D341Med (cell line): ENCODE results near the gene KRTAP2-3.
"Not testable (repeated sequence)": the region's sequence is repeated elsewhere in the genome, so short reads cannot be mapped to it uniquely, and the experiment has no call there.

Source experiments
- DNase-seq: peaks from one replicate; pipeline ENCODE4 v3.0.0; 2012; ENCODE audit warnings: low spot score

KRTAP2-3 gene

GRCh38 chr17:41067281-41067680 lies 7.4 kb upstream of the KRTAP2-3 start:
- DNase-seq, result no peak

GRCh38 chr17:41065829-41066624 lies 6.1 kb upstream of the KRTAP2-3 start, which contains the start of gene KRTAP2-4:
KRTAP2-4 (minus strand) TSS chr17:41065879; CDS start chr17:41065845, 34 bp downstream.
- DNase-seq, result no peak

- not testable (repeated sequence) for DNase-seq
Observed at GRCh38 chr17:41065016-41065689, 5.2 kb upstream of the KRTAP2-3 start.

- no peak for DNase-seq
Observed at GRCh38 chr17:41064301-41064700, 4.4 kb upstream of the KRTAP2-3 start.

- DNase-seq, result no peak
Observed at GRCh38 chr17:41063449-41063848, 3.5 kb upstream of the KRTAP2-3 start.

GRCh38 chr17:41061964-41062363 lies 2.0 kb upstream of the KRTAP2-3 start:
- no peak for DNase-seq

GRCh38 chr17:41059276-41060051 lies 450 bp downstream of the KRTAP2-3 start:
- not testable (repeated sequence) for DNase-seq

- DNase-seq, result no peak
Observed at GRCh38 chr17:41058741-41059140, 1.2 kb downstream of the KRTAP2-3 start.

GRCh38 chr17:41057547-41057946 lies 2.4 kb downstream of the KRTAP2-3 start:
- DNase-seq, result no peak

GRCh38 chr17:41055130-41055529 lies 4.8 kb downstream of the KRTAP2-3 start, which contains the start of gene KRTAP2-2:
KRTAP2-2 (minus strand) TSS chr17:41055230; CDS start chr17:41055211, 19 bp downstream.
- not testable (repeated sequence) for DNase-seq

- DNase-seq, result not testable (repeated sequence)
Observed at GRCh38 chr17:41054556-41054955, 5.4 kb downstream of the KRTAP2-3 start.

- no peak for DNase-seq
Observed at GRCh38 chr17:41054025-41054424, 5.9 kb downstream of the KRTAP2-3 start.

- DNase-seq, result no peak
Observed at GRCh38 chr17:41052566-41052965, 7.3 kb downstream of the KRTAP2-3 start.

- DNase-seq, result no peak
Observed at GRCh38 chr17:41049110-41049509, 10.8 kb downstream of the KRTAP2-3 start.

- DNase-seq, result no peak
Observed at GRCh38 chr17:41048441-41048840, 11.5 kb downstream of the KRTAP2-3 start.

- not testable (repeated sequence) for DNase-seq
Observed at GRCh38 chr17:41046735-41047465, 13.0 kb downstream of the KRTAP2-3 start, which contains the start of gene KRTAP2-1. KRTAP2-1 (minus strand) TSS chr17:41047316; CDS start chr17:41047267, 49 bp downstream.

- no peak for DNase-seq
Observed at GRCh38 chr17:41042953-41043352, 17.0 kb downstream of the KRTAP2-3 start.

- DNase-seq, result not testable (repeated sequence)
Observed at GRCh38 chr17:41040783-41041571, 18.9 kb downstream of the KRTAP2-3 start, which contains the start of gene KRTAP1-1. KRTAP1-1 (minus strand) TSS chr17:41041450; CDS start chr17:41041397, 53 bp downstream.

GRCh38 chr17:41037853-41038350 lies 22.0 kb downstream of the KRTAP2-3 start:
- DNase-seq, result no peak

- DNase-seq, result not testable (repeated sequence)
Observed at GRCh38 chr17:41034346-41034935, 25.5 kb downstream of the KRTAP2-3 start, which contains the start of gene KRTAP1-3. KRTAP1-3 (minus strand) TSS chr17:41034874; CDS start chr17:41034821, 53 bp downstream.
